ENCODE results near the gene GZMH.
A peak's percentile ranks its signal among the peaks of the same experiment; 100 is the strongest.

GZMH gene

DNA sequence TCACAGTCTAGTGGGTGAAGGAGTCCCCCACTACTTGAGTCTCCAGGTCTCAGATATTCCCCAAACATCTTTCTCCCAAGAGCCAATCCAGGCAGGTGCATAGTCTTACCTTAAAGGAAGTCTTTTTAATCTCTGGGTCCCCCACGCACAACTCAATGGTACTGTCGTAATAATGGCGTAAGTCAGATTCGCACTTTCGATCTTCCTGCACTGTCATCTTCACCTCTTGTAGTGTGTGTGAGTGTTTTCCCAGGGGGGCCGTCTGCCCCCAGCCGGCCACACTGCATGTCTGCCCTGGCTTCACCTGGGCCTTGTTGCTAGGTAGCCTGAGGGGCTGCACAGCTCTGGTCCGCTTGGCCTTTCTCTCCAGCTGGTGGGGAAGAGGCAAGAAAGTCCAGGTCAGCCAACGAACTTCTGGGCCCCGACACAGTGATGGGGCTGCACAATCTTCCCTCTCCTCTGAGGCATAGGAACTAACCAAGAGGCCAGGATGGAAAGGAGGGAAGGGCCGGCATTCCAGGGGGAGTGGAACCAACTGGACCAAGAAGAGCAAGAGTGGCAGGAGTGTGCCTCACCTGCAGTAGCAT, 22.4 kb upstream of the GZMH start:
- Histone ChIP-seq H4K91ac (ENCODE audit: low read depth, low read length, poor library complexity) (no peak overlapping the region), H3K27me3 (ENCODE audit: control insufficient read depth in 3 of 3, insufficient read depth in 3 of 3, low read depth in 1 of 3, low read length in 3 of 3) (no peaks in the 10 kb centered on the region), H3K79me1 (ENCODE audit: low read depth, low read length) (no peaks in the 10 kb centered on the region), H3K4me2 (ENCODE audit: insufficient read depth, low read length, poor library complexity, severe bottlenecking) (no peak overlapping the region), H3K9ac (ENCODE audit: low read depth, low read length, poor library complexity) (no peak overlapping the region), H2BK5ac (ENCODE audit: low read length) (no peak overlapping the region), H3K4me3 (ENCODE audit: low read length in 2 of 2) (no peak overlapping the region), H2BK12ac (ENCODE audit: low read length) (no peak overlapping the region), H3K36me3 (replicated peaks in 1 of 2; ENCODE audit: control insufficient read depth in 2 of 2, insufficient read depth in 2 of 2, low read length in 2 of 2) (no peaks in the 10 kb centered on the region), H3K18ac (ENCODE audit: low read length) (no peak overlapping the region), H3K4ac (ENCODE audit: low read length) (no peak overlapping the region), H2BK120ac (ENCODE audit: low read depth, low read length) (no peak overlapping the region), H3K23ac (ENCODE audit: low read depth, low read length, poor library complexity) (no peak overlapping the region), H2BK15ac (ENCODE audit: low read length) (no peak overlapping the region), H3K4me1 (ENCODE audit: control insufficient read depth in 2 of 2, insufficient read depth in 1 of 2, low read depth in 1 of 2, low read length in 2 of 2) (no peaks in the 10 kb centered on the region), H3K27ac (replicated peaks; ENCODE audit: low read length) (no peak overlapping the region), H3K14ac (ENCODE audit: low read length) (peak overlapping the region; percentile 31), H3K9me3 (replicated peaks in 1 of 2; ENCODE audit: control insufficient read depth in 2 of 2, insufficient read depth in 1 of 2, low read depth in 1 of 2, low read length in 2 of 2) (peaks cover 0 to 10% of the 10 kb centered on the region in 2 donors), H4K8ac (ENCODE audit: low read depth, low read length) (no peak overlapping the region), H2AFZ (ENCODE audit: low read length) (no peak overlapping the region), H2AK5ac (ENCODE audit: low read depth, low read length) (no peak overlapping the region)
- WGBS, 2 donors (ENCODE audit: extremely low coverage in 2 of 2, insufficient read length in 2 of 2, insufficient replicate concordance in 1 of 2): no CpG with 5 or more reads among the region's 11 CpGs
- no peak for DNase-seq (ENCODE audit: low spot score)

DNA sequence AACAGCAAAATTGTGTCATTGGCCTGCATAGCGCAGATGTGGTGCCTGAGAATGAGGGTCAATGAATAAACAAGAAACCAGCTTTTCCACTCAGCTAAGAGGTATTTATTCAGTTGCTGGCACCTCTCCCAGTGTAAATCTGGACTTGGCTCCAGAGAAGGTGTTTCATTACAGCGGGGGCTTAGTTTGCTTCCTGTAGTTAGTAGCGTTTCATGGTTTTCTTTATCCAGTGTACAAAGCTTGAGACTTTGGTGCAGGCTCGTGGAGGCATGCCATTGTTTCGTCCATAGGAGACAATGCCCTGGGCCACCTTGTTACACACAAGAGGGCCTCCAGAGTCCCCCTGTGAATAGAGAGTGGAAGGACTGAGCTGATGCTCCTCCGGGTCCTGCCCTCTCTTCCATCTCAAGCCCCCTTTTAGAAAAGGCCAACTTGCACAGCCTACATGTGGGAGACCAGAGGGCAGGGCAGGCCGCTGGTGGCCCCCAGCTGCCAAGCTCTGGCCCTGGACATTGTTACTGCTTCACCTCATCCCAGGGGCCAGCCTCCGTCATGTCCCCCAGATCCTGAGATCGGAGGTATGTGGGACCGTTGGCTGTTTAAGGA, 21.5 kb upstream of the GZMH start:
- WGBS, 2 donors (ENCODE audit: extremely low coverage in 2 of 2, insufficient read length in 2 of 2, insufficient replicate concordance in 1 of 2): no CpG with 5 or more reads among the region's 10 CpGs
- H3K9ac ChIP-seq (ENCODE audit: low read depth, low read length, poor library complexity): peak overlapping the region; percentile 4
- no peak overlapping the region for H3K4ac ChIP-seq (ENCODE audit: low read length)
- no peak overlapping the region for H2BK120ac ChIP-seq (ENCODE audit: low read depth, low read length)
- no peak for DNase-seq (ENCODE audit: low spot score)
- H3K4me3 ChIP-seq (ENCODE audit: low read length in 2 of 2): peak overlapping the region in 1 of 2 donors; percentile 34
- H2BK15ac ChIP-seq (ENCODE audit: low read length): peak overlapping the region; percentile 24
- peaks cover 0 to 10% of the 10 kb centered on the region in 2 donors for H3K9me3 ChIP-seq (replicated peaks in 1 of 2; ENCODE audit: control insufficient read depth in 2 of 2, insufficient read depth in 1 of 2, low read depth in 1 of 2, low read length in 2 of 2)
- H3K4me1 ChIP-seq (ENCODE audit: control insufficient read depth in 2 of 2, insufficient read depth in 1 of 2, low read depth in 1 of 2, low read length in 2 of 2): no peaks in the 10 kb centered on the region
- H4K91ac ChIP-seq (ENCODE audit: low read depth, low read length, poor library complexity): no peak overlapping the region
- no peak overlapping the region for H4K8ac ChIP-seq (ENCODE audit: low read depth, low read length)
- no peak overlapping the region for H3K4me2 ChIP-seq (ENCODE audit: insufficient read depth, low read length, poor library complexity, severe bottlenecking)
- no peak overlapping the region for H2AFZ ChIP-seq (ENCODE audit: low read length)
- H3K18ac ChIP-seq (ENCODE audit: low read length): peak overlapping the region; percentile 46
- no peaks in the 10 kb centered on the region for H3K36me3 ChIP-seq (replicated peaks in 1 of 2; ENCODE audit: control insufficient read depth in 2 of 2, insufficient read depth in 2 of 2, low read length in 2 of 2)
- no peak overlapping the region for H2BK12ac ChIP-seq (ENCODE audit: low read length)
- H3K27me3 ChIP-seq (ENCODE audit: control insufficient read depth in 3 of 3, insufficient read depth in 3 of 3, low read depth in 1 of 3, low read length in 3 of 3): no peaks in the 10 kb centered on the region
- peak overlapping the region; percentile 51 for H3K14ac ChIP-seq (ENCODE audit: low read length)
- no peak overlapping the region for H3K23ac ChIP-seq (ENCODE audit: low read depth, low read length, poor library complexity)
- H3K27ac ChIP-seq (replicated peaks; ENCODE audit: low read length): no peak overlapping the region
- H2AK5ac ChIP-seq (ENCODE audit: low read depth, low read length): no peak overlapping the region
- no peak overlapping the region for H2BK5ac ChIP-seq (ENCODE audit: low read length)
- H3K79me1 ChIP-seq (ENCODE audit: low read depth, low read length): no peaks in the 10 kb centered on the region

DNA sequence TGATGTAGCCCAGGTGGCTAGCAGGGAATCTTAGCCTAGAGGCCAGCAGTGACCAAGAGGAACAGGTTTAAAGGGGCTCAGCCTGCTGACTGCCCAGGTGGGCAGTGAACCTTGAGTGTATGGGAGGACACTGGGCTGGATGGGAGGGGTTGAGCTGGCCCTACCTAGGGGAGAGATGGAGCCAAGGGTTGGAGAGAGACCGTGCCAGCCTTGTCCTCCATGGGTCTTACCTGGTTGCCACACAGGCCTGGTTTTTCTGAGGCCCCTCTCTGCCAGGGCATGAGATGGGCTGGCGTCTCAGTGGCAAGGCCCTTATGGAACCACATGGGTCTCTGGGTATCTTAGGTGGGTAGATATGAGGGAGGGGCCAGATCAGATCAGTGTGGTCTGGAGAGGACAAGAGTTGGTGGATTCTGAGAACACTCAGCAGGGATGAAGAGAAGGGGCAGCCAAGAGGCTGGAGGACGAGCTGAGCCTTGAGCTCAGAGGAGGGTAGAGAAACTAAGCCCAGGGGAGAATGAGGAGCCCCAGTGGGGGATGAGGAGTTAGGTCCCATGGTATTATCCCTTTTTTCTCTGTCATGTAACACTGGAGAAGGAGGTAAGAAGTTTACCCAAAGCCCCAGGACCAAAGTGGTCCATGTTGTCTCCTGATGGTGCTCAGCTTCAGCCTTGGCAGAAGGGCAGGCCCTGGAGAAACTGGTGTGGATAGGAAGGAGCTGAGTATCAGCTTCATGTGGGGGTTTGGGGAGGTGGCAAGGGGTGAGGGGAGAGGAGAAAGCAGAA, 20.8 kb upstream of the GZMH start:
- H3K4me2 ChIP-seq (ENCODE audit: insufficient read depth, low read length, poor library complexity, severe bottlenecking): no peak overlapping the region
- no peaks in the 10 kb centered on the region for H3K4me1 ChIP-seq (ENCODE audit: control insufficient read depth in 2 of 2, insufficient read depth in 1 of 2, low read depth in 1 of 2, low read length in 2 of 2)
- H3K36me3 ChIP-seq (replicated peaks in 1 of 2; ENCODE audit: control insufficient read depth in 2 of 2, insufficient read depth in 2 of 2, low read length in 2 of 2): no peaks in the 10 kb centered on the region
- H2BK12ac ChIP-seq (ENCODE audit: low read length): no peak overlapping the region
- H2AK5ac ChIP-seq (ENCODE audit: low read depth, low read length): peak overlapping the region; percentile 66
- no peak overlapping the region for H2BK5ac ChIP-seq (ENCODE audit: low read length)
- no peak overlapping the region for H3K9ac ChIP-seq (ENCODE audit: low read depth, low read length, poor library complexity)
- no peaks in the 10 kb centered on the region for H3K27me3 ChIP-seq (ENCODE audit: control insufficient read depth in 3 of 3, insufficient read depth in 3 of 3, low read depth in 1 of 3, low read length in 3 of 3)
- H3K9me3 ChIP-seq (replicated peaks in 1 of 2; ENCODE audit: control insufficient read depth in 2 of 2, insufficient read depth in 1 of 2, low read depth in 1 of 2, low read length in 2 of 2): peaks cover 0 to 10% of the 10 kb centered on the region in 2 donors
- no peaks in the 10 kb centered on the region for H3K79me1 ChIP-seq (ENCODE audit: low read depth, low read length)
- H3K14ac ChIP-seq (ENCODE audit: low read length): no peak overlapping the region
- H3K18ac ChIP-seq (ENCODE audit: low read length): no peak overlapping the region
- H2BK120ac ChIP-seq (ENCODE audit: low read depth, low read length): no peak overlapping the region
- H2BK15ac ChIP-seq (ENCODE audit: low read length): no peak overlapping the region
- H4K91ac ChIP-seq (ENCODE audit: low read depth, low read length, poor library complexity): no peak overlapping the region
- H3K23ac ChIP-seq (ENCODE audit: low read depth, low read length, poor library complexity): no peak overlapping the region
- no peak overlapping the region for H2AFZ ChIP-seq (ENCODE audit: low read length)
- H4K8ac ChIP-seq (ENCODE audit: low read depth, low read length): no peak overlapping the region
- H3K27ac ChIP-seq (replicated peaks; ENCODE audit: low read length): no peak overlapping the region
- no peak for DNase-seq (ENCODE audit: low spot score)
- WGBS, 2 donors (ENCODE audit: extremely low coverage in 2 of 2, insufficient read length in 2 of 2, insufficient replicate concordance in 1 of 2): no CpG with 5 or more reads among the region's 3 CpGs
- no peak overlapping the region for H3K4ac ChIP-seq (ENCODE audit: low read length)
- H3K4me3 ChIP-seq (ENCODE audit: low read length in 2 of 2): no peak overlapping the region

DNA sequence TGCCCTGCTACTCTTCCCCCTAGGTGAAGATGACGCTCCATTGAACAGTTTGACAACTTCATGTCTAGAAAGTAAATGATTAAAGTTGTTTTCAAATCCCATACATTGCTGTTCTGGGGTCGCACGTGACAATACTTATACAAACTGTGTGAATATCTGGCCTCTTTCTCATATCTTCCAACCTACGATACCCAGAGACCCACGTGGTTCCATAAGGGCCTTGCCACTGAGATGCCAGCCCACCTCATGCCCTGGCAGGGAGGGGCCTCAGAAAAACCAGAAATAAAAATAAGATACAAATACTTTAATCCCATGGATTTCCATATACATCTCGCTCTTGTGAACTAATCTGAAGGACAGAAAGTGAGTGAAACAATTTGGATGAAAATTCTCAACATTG, 20.0 kb upstream of the GZMH start:
- H3K4me2 ChIP-seq (ENCODE audit: insufficient read depth, low read length, poor library complexity, severe bottlenecking): no peak overlapping the region
- no CpG with 5 or more reads among the region's 6 CpGs for WGBS, 2 donors (ENCODE audit: extremely low coverage in 2 of 2, insufficient read length in 2 of 2, insufficient replicate concordance in 1 of 2)

More for the DNA sequence above, 20.0 kb upstream of the GZMH start:
- Histone ChIP-seq H2BK15ac (ENCODE audit: low read length) (no peak overlapping the region), H2BK120ac (ENCODE audit: low read depth, low read length) (no peak overlapping the region), H3K4ac (ENCODE audit: low read length) (no peak overlapping the region), H3K4me1 (ENCODE audit: control insufficient read depth in 2 of 2, insufficient read depth in 1 of 2, low read depth in 1 of 2, low read length in 2 of 2) (no peaks in the 10 kb centered on the region), H3K4me3 (ENCODE audit: low read length in 2 of 2) (no peak overlapping the region), H3K14ac (ENCODE audit: low read length) (no peak overlapping the region), H2BK12ac (ENCODE audit: low read length) (no peak overlapping the region), H2AK5ac (ENCODE audit: low read depth, low read length) (no peak overlapping the region), H3K18ac (ENCODE audit: low read length) (no peak overlapping the region), H3K9me3 (replicated peaks in 1 of 2; ENCODE audit: control insufficient read depth in 2 of 2, insufficient read depth in 1 of 2, low read depth in 1 of 2, low read length in 2 of 2) (peaks cover 0 to 10% of the 10 kb centered on the region in 2 donors), H3K23ac (ENCODE audit: low read depth, low read length, poor library complexity) (no peak overlapping the region), H3K36me3 (replicated peaks in 1 of 2; ENCODE audit: control insufficient read depth in 2 of 2, insufficient read depth in 2 of 2, low read length in 2 of 2) (no peaks in the 10 kb centered on the region), H3K79me1 (ENCODE audit: low read depth, low read length) (no peaks in the 10 kb centered on the region), H3K27me3 (ENCODE audit: control insufficient read depth in 3 of 3, insufficient read depth in 3 of 3, low read depth in 1 of 3, low read length in 3 of 3) (no peaks in the 10 kb centered on the region), H3K9ac (ENCODE audit: low read depth, low read length, poor library complexity) (no peak overlapping the region), H4K91ac (ENCODE audit: low read depth, low read length, poor library complexity) (no peak overlapping the region), H2AFZ (ENCODE audit: low read length) (no peak overlapping the region), H2BK5ac (ENCODE audit: low read length) (no peak overlapping the region), H4K8ac (ENCODE audit: low read depth, low read length) (no peak overlapping the region), H3K27ac (replicated peaks; ENCODE audit: low read length) (no peak overlapping the region)
- no peak for DNase-seq (ENCODE audit: low spot score)
